DND-41 (cell line): ENCODE results near the gene NPC1.

Experiments used
- ATAC-seq: fragments of 200-7000 bp; cut with Tn5 transposase; 3 replicates; pipeline ENCODE4 v1.9.1; 2021; ENCODE audit warnings: low read depth; ENCODE audit not compliant: insufficient read depth
- DNase-seq: peaks from one replicate; pipeline ENCODE4 v3.0.0-alpha.2; 2020
- H2AFZ ChIP-seq: 2 replicates; pipeline ENCODE4 v1.6.0; 2012; ENCODE audit warnings: low read depth, low read length
- H3K27ac ChIP-seq: 2 replicates; pipeline ENCODE4 v1.5.1; 2012; ENCODE audit warnings: low read length, inconsistent platforms
- H3K27me3 ChIP-seq: fragments of 200-600 bp; sonication (generic); 2 replicates; pipeline ENCODE4 v1.6.0; 2012; ENCODE audit warnings: low read length, mild to moderate bottlenecking, inconsistent platforms; ENCODE audit not compliant: insufficient read depth, poor library complexity
- H3K36me3 ChIP-seq: 2 replicates; pipeline ENCODE4 v1.5.1; 2012; ENCODE audit warnings: low read length, inconsistent platforms; ENCODE audit not compliant: insufficient read depth
- H3K4me1 ChIP-seq: 2 replicates; pipeline ENCODE4 v1.5.1; 2012; ENCODE audit warnings: mild to moderate bottlenecking, low read length; ENCODE audit not compliant: insufficient read depth
- H3K4me2 ChIP-seq: 2 replicates; pipeline ENCODE4 v1.6.0; 2012; ENCODE audit warnings: mild to moderate bottlenecking, moderate library complexity, low read length, inconsistent platforms; ENCODE audit not compliant: insufficient read depth
- H3K4me3 ChIP-seq, 2 experiments: fragments of 200-600 bp in 1 of 2; shearing (Covaris generic) in 1 of 2; 2 replicates each; pipeline ENCODE4 v1.5.1; 2012 to 2016; ENCODE audit warnings: inconsistent platforms in 2 of 2, low read length in 2 of 2, mild to moderate bottlenecking in 2 of 2, low read depth in 1 of 2, moderate library complexity in 1 of 2
- H3K79me2 ChIP-seq: 2 replicates; pipeline ENCODE4 v1.6.0; 2012; ENCODE audit warnings: low read length, inconsistent platforms; ENCODE audit not compliant: insufficient read depth
- H3K9ac ChIP-seq: 2 replicates; pipeline ENCODE4 v1.6.0; 2012; ENCODE audit warnings: low read depth, mild to moderate bottlenecking, inconsistent platforms, low read length, moderate library complexity
- H3K9me3 ChIP-seq: 2 replicates; pipeline ENCODE4 v1.5.1; 2012; ENCODE audit warnings: low read length, moderate library complexity, mild to moderate bottlenecking, inconsistent platforms; ENCODE audit not compliant: insufficient read depth, severe bottlenecking
- H4K20me1 ChIP-seq: 2 replicates; pipeline ENCODE4 v1.6.0; 2012; ENCODE audit warnings: low read length; ENCODE audit not compliant: insufficient read depth
- EZH2 ChIP-seq: IDR thresholded peaks from 3 replicates; pipeline ENCODE4 v1.6.1; 2012; ENCODE audit warnings: borderline replicate concordance, low read depth, mild to moderate bottlenecking, moderate library complexity, low read length, inconsistent platforms; ENCODE audit not compliant: severe bottlenecking
- TF ChIP-seq, protein P1 (sequence below): IDR thresholded peaks from 2 replicates; pipeline ENCODE4 v1.5.1; 2012; ENCODE audit warnings: borderline replicate concordance, low read length, moderate library complexity, mild to moderate bottlenecking; ENCODE audit not compliant: poor library complexity, severe bottlenecking; ENCODE audit errors: extremely low read depth

The NPC1 gene

DNA sequence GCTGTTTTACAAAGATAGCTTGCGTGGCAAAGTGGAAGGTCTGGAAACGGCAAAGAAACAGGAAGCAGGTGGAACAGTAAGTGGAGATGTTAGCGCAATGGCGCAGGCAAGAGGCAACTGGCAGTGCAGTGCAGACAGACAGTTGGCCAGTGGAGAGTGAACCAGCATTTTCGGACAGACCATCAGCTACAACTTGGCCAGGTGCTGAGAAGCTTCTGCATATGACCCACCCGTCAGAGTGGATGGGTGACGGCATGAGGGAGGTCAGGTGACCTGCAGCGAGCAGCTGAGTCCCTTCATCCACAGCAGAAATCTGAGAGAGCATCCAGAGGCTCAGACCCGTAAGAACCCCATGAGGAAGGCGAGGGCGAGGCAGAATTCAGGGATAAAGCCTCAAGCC is 33.8 kb downstream of the NPC1 start:
- Histone ChIP-seq H3K36me3 (peaks cover 80% of the 10 kb centered on the region), H3K79me2 (no peaks in the 10 kb centered on the region), H4K20me1 (no peaks in the 10 kb centered on the region; the same call in 1 of the 2 replicates), H3K27me3 (no peaks in the 10 kb centered on the region), H3K4me2 (no peak overlapping the region), H3K9ac (no peak overlapping the region), H3K4me1 (peaks cover 16% of the 10 kb centered on the region), H3K4me3 (no peak overlapping the region), H3K9me3 (no peaks in the 10 kb centered on the region), H2AFZ (no peak overlapping the region), H3K27ac (no peak overlapping the region)
- no peak for TF ChIP-seq EZH2
- TF ChIP-seq, protein P1, sequence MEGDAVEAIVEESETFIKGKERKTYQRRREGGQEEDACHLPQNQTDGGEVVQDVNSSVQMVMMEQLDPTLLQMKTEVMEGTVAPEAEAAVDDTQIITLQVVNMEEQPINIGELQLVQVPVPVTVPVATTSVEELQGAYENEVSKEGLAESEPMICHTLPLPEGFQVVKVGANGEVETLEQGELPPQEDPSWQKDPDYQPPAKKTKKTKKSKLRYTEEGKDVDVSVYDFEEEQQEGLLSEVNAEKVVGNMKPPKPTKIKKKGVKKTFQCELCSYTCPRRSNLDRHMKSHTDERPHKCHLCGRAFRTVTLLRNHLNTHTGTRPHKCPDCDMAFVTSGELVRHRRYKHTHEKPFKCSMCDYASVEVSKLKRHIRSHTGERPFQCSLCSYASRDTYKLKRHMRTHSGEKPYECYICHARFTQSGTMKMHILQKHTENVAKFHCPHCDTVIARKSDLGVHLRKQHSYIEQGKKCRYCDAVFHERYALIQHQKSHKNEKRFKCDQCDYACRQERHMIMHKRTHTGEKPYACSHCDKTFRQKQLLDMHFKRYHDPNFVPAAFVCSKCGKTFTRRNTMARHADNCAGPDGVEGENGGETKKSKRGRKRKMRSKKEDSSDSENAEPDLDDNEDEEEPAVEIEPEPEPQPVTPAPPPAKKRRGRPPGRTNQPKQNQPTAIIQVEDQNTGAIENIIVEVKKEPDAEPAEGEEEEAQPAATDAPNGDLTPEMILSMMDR, result no peak
- ATAC-seq, result no peak
- no peak for DNase-seq

DNA sequence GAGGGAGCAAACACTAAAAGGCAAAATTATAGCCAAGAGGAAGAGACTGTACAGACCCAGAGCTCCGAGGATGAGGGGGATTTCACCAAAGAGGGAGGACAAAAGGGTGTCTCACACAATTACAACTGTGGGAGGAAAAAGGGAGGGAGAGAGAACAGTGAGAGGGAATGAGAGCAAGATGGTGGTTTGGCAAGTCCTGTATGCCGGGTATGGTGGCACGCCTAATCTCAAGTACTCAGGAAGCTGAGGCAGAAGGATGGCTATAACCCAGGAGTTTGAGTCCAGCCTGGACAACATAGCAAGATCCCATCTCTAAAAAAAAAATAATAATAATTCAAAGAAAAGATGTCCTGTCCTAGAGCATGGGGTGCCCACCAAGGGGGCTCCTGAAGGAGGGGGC is 34.3 kb downstream of the NPC1 start:
- Histone ChIP-seq H3K27me3 (no peaks in the 10 kb centered on the region), H3K9ac (no peak overlapping the region), H3K4me3 (no peak overlapping the region), H2AFZ (no peak overlapping the region), H3K4me1 (peaks cover 16% of the 10 kb centered on the region), H3K27ac (no peak overlapping the region), H3K36me3 (peaks cover 80% of the 10 kb centered on the region), H4K20me1 (no peaks in the 10 kb centered on the region; the same call in 1 of the 2 replicates), H3K9me3 (no peaks in the 10 kb centered on the region), H3K79me2 (no peaks in the 10 kb centered on the region), H3K4me2 (no peak overlapping the region)
- DNase-seq, result no peak
- ATAC-seq, result no peak
- TF ChIP-seq, protein P1, result no peak
- TF ChIP-seq EZH2, result no peak

- no peak for ATAC-seq
- H3K36me3 ChIP-seq, result peaks cover 78% of the 10 kb centered on the region
Observed at GRCh38 chr18:23550898-23551297, 35.4 kb downstream of the NPC1 start.

More at GRCh38 chr18:23550898-23551297, 35.4 kb downstream of the NPC1 start:
- TF ChIP-seq, protein P1, result no peak
- TF ChIP-seq EZH2, result no peak
- Histone ChIP-seq H3K9me3 (no peaks in the 10 kb centered on the region), H3K4me3 (no peak overlapping the region), H4K20me1 (no peaks in the 10 kb centered on the region; the same call in 1 of the 2 replicates), H3K4me2 (no peak overlapping the region), H2AFZ (no peak overlapping the region), H3K9ac (no peak overlapping the region), H3K79me2 (no peaks in the 10 kb centered on the region), H3K27me3 (no peaks in the 10 kb centered on the region), H3K4me1 (peaks cover 16% of the 10 kb centered on the region), H3K27ac (no peak overlapping the region)
- no peak for DNase-seq
